MM.1S (cell line): ENCODE results near the gene DEDD2.
A peak's percentile ranks its signal among the peaks of the same experiment; 100 is the strongest.

ENCODE experiments used
- EZH2 ChIP-seq: fragments of 300-600 bp; sonication (generic); optimal IDR thresholded peaks from 2 replicates; pipeline ENCODE3; 2017; ENCODE audit warnings: low read depth, mild to moderate bottlenecking, antibody characterized with exemption, low read length, mixed read lengths
- TF ChIP-seq, protein P1 (sequence below): fragments of 300-600 bp; sonication (generic); IDR thresholded peaks from 2 replicates; pipeline ENCODE4 v1.5.1; 2016; ENCODE audit warnings: antibody characterized with exemption, low read length, mixed read lengths

DNA sequence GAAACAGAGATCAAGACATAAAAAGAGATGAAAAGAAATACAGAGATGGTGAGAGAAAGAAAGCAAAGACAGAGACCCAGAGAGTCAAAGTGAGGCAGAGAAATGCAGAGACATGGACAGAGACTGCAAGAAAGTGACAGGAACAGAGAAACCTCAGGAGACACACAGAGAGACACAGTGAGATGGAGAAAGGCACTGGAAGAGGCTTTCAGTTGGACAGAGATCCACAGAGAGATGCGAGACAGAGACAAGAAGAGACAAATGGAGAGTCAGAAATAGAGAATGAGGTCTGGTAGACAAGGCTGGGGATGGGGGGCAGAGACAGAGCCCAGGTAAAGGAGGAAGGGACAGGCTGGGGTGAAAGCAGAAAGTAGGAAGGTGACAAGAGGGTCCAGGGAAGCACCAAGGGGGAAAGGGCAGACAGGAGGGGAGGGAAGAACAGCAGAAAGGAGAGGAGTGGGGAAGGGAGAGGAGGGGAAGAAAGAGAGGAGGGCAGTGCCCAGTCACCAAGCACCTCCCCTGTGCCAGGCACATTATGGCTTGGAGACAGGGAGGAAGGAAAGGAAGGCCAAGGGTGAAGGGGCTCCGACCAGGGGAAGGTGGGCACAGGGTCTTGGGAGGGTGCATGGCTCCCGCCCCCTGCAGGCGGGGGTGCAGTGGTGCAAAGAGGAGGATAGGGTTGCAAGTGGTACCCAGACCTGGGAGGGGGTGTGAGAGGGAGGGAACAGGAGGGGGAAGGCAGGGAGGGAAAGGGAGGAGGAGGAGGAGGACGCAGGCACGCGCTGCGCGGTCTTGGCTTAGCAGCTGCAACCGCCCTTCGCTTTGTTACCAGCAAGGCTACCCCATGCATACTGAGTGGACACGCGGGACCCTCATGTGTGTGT lies 38.4 kb downstream of the DEDD2 start:
- TF ChIP-seq, protein P1, sequence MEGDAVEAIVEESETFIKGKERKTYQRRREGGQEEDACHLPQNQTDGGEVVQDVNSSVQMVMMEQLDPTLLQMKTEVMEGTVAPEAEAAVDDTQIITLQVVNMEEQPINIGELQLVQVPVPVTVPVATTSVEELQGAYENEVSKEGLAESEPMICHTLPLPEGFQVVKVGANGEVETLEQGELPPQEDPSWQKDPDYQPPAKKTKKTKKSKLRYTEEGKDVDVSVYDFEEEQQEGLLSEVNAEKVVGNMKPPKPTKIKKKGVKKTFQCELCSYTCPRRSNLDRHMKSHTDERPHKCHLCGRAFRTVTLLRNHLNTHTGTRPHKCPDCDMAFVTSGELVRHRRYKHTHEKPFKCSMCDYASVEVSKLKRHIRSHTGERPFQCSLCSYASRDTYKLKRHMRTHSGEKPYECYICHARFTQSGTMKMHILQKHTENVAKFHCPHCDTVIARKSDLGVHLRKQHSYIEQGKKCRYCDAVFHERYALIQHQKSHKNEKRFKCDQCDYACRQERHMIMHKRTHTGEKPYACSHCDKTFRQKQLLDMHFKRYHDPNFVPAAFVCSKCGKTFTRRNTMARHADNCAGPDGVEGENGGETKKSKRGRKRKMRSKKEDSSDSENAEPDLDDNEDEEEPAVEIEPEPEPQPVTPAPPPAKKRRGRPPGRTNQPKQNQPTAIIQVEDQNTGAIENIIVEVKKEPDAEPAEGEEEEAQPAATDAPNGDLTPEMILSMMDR = peak; percentile 45
- TF ChIP-seq EZH2 = no peak
